ENCODE results near the gene TBC1D14. TPM values are rescaled to one million over a fixed set of nuclear protein-coding genes. Genes with fewer than 3 reads are reported as not detected.
"Not testable (repeated sequence)": the region's sequence is repeated elsewhere in the genome, so short reads cannot be mapped to it uniquely, and the experiment has no call there.

The TBC1D14 gene
- total RNA-seq, 1 donor from 2014 or later = 103 TPM

DNA sequence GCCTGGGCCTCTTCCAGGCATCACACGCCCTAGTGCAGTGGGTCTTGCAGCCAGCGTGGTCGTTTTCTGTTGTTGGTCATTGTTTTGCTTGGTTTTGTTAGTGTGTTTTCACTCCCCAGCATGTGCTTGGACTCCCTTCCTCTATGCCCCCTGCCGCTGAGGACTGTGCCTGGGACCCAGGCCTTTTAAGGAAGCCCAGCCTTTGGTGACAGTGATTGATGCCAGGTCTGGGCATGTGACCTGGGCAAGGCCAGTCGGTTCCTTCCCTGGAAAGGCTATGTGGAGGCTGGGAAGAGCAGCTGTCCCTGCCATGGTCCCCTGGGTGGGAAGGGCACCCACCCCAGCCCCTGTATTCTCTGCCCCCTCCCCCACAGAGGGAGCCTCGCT, 167.1 kb downstream of the TBC1D14 start:
- DNase-seq (ENCODE audit: low read depth) (no peak), FAIRE-seq (no peak)
- TF ChIP-seq, protein P1, sequence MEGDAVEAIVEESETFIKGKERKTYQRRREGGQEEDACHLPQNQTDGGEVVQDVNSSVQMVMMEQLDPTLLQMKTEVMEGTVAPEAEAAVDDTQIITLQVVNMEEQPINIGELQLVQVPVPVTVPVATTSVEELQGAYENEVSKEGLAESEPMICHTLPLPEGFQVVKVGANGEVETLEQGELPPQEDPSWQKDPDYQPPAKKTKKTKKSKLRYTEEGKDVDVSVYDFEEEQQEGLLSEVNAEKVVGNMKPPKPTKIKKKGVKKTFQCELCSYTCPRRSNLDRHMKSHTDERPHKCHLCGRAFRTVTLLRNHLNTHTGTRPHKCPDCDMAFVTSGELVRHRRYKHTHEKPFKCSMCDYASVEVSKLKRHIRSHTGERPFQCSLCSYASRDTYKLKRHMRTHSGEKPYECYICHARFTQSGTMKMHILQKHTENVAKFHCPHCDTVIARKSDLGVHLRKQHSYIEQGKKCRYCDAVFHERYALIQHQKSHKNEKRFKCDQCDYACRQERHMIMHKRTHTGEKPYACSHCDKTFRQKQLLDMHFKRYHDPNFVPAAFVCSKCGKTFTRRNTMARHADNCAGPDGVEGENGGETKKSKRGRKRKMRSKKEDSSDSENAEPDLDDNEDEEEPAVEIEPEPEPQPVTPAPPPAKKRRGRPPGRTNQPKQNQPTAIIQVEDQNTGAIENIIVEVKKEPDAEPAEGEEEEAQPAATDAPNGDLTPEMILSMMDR (IDR thresholded peaks at IDR 0.05; ENCODE audit: insufficient read depth, low read length, severe bottlenecking) = no peak
- Histone ChIP-seq H3K4me3 (ENCODE audit: low read depth, low read length) (no peak overlapping the region), H3K27me3 (ENCODE audit: control insufficient read depth, insufficient read depth, low read length) (no peaks in the 10 kb centered on the region), H3K36me3 (ENCODE audit: control insufficient read depth, insufficient read depth, low read length) (no peaks in the 10 kb centered on the region)

DNA sequence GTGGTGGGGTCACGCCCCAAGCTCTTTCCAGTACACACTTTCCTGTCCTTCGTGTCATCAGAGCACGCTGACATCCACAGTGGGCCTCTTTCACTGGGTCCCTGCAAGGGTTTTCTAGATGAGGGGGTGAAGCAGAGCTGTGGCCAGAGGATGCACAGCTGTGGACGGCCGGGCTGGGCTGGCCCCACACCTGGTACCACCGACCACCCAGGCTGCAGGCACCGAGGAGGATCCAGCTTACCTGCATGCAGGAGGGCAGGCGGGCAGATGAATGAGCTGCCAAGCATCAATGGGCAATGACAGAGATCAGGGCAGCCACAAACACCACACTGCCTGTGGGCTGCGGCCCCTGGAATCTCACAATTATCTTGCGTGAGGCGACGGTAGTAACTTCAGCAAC, 167.7 kb downstream of the TBC1D14 start:
- TF ChIP-seq, protein P1 (IDR thresholded peaks at IDR 0.05; ENCODE audit: insufficient read depth, low read length, severe bottlenecking) = no peak
- no peaks in the 10 kb centered on the region for H3K36me3 ChIP-seq (ENCODE audit: control insufficient read depth, insufficient read depth, low read length)
- no peak for FAIRE-seq
- no peaks in the 10 kb centered on the region for H3K27me3 ChIP-seq (ENCODE audit: control insufficient read depth, insufficient read depth, low read length)
- no peak for DNase-seq (ENCODE audit: low read depth)
- H3K4me3 ChIP-seq (ENCODE audit: low read depth, low read length) = no peak overlapping the region

DNA sequence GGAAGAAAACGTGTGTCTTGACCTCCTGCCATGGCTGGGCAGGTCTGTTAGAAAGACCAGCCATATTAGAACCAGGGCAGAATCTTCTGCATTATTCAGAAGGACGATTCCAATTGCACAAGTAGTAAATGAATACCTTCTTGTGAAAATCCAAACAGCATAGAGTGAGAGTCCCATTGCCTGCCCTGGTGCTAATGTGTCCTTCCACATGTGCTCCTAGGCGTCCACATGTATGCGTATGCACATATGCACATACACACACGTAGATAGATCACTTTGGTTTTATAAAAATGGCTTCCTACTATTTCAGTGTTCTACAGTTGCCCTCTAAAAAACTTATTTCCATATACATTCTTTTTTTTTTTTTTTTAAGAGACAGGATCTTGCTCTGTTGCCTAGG, 168.4 kb downstream of the TBC1D14 start:
- Histone ChIP-seq H3K4me3 (ENCODE audit: low read depth, low read length) (no peak overlapping the region), H3K27me3 (ENCODE audit: control insufficient read depth, insufficient read depth, low read length) (no peaks in the 10 kb centered on the region), H3K36me3 (ENCODE audit: control insufficient read depth, insufficient read depth, low read length) (no peaks in the 10 kb centered on the region)
- DNase-seq (ENCODE audit: low read depth) (no peak), FAIRE-seq (no peak)
- TF ChIP-seq, protein P1 (IDR thresholded peaks at IDR 0.05; ENCODE audit: insufficient read depth, low read length, severe bottlenecking) = no peak

DNA sequence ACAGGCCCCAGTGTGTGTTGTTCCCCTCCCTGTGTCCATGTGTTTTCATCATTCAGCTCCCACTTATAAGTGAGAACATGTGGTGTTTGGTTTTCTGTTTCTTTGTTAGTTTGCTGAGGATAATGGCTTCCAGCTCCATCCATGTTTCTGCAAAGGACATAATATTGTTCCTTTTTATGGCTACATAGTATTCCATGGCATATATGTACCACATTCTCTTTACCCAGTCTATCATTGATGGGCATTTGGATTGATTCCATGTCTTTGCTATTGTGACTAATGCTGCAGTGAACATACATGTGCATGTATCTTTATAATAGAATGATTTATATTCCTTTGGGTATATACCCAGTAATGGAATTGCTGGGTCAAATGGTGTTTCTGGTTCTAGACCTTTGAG, 169.9 kb downstream of the TBC1D14 start:
- not testable (repeated sequence) for H3K4me3 ChIP-seq (ENCODE audit: low read depth, low read length); H3K27me3 ChIP-seq (ENCODE audit: control insufficient read depth, insufficient read depth, low read length); FAIRE-seq; DNase-seq (ENCODE audit: low read depth); H3K36me3 ChIP-seq (ENCODE audit: control insufficient read depth, insufficient read depth, low read length)

DNA sequence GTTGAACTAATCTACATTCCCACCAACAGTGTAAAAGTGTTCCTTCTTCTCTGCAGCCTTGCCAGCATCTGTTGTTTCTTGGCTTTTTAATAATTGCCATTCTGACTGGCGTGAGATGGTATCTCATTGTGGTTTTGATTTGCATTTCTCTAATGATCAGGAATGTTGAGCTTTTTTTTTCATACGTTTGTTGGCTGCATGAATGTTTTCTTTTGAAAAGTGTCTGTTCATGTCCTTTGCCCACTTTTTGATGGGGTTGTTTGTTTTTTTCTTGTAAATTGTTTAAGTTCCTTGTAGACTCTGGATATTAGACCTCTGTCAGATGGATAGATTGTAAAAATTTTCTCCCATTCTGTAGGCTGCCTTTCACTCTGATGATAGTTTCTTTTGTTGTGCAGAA, 170.3 kb downstream of the TBC1D14 start:
- not testable (repeated sequence) for H3K4me3 ChIP-seq (ENCODE audit: low read depth, low read length); DNase-seq (ENCODE audit: low read depth); H3K36me3 ChIP-seq (ENCODE audit: control insufficient read depth, insufficient read depth, low read length); FAIRE-seq; H3K27me3 ChIP-seq (ENCODE audit: control insufficient read depth, insufficient read depth, low read length)

Other genes starting within 250 kb of the TBC1D14 start
- 641 and 928 TPM in 2 replicates for gene S100P, start 215.9 kb upstream of the TBC1D14 start, total RNA-seq
- gene MRFAP1L1, start 200.0 kb upstream of the TBC1D14 start, total RNA-seq = 57.9 and 79.2 TPM in 2 replicates
- gene BLOC1S4, start 193.7 kb upstream of the TBC1D14 start, total RNA-seq = 14.2 and 14.5 TPM in 2 replicates
- 20.5 and 28.0 TPM in 2 replicates for gene KIAA0232, start 127.1 kb upstream of the TBC1D14 start, total RNA-seq
- gene TADA2B, start 133.5 kb downstream of the TBC1D14 start, total RNA-seq = 12.1 and 14.6 TPM in 2 replicates
- gene GRPEL1, start 158.2 kb downstream of the TBC1D14 start, total RNA-seq = 67.4 and 91.0 TPM in 2 replicates